GM18526 (cell line): Measurements from ENCODE around the gene PAFAH2.

Experiments used
- POLR2A ChIP-seq: IDR thresholded peaks from 3 replicates; pipeline ENCODE4 v1.6.1; 2011; ENCODE audit not compliant: insufficient read length; ENCODE audit errors: extremely low read depth

The PAFAH2 gene

DNA sequence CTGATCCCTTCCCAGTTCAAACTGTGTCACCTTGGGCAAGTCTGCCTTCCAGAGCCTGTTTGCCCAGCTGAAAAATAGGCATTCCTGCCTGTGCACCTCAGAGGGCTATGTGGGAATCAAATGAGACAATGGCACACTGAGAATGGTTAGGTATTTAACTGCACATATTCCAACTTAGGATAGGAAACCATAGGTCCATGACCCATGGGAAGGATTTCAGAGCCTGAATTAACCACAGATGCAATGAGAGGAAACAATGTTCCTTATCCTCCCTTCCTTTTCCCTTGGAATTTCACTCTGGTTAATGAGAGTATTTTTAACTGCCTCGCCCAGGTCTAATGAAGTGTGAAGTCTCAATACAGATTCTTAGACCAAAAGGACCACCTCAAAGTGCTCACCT lies 12.7 kb downstream of the PAFAH2 start:
- TF ChIP-seq POLR2A, result no peak

DNA sequence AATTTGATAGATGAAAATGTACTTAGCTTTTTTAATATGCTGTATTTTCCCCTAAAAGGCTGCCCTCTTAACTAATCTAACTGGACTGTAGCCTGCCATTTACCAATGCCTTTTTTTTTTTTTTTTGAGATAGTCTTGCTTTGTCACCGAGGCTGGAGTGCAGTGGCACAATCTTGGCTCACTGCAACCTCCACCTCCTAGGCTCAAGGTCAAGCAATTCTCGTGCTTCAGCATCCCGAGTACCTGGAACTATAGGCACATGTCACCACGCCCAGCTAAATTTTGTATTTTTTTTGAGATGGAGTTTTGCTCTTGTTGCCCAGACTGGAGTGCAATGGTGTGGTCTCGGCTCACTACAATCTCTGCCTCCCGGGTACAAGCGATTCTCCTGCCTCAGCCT lies 18.7 kb downstream of the PAFAH2 start:
- no peak for TF ChIP-seq POLR2A

DNA sequence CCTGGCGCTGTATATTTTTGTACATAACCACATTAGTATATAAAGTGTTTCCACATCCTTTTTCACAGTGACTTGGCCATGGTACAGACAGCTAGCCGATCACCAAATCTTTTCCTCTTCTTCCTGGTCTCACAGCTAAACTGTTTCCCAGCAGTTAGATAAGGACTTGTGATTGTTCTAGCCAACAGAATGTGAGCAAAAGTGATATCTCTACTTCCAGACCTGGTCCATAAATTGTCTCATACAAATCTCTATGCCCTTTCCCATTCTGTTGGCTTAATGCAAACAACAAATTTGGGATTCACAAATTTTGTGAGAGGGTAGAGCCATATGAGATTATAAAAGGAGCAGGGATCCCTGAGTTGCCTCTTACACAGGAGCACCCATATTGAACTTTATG lies 19.5 kb downstream of the PAFAH2 start:
- no peak for TF ChIP-seq POLR2A

DNA sequence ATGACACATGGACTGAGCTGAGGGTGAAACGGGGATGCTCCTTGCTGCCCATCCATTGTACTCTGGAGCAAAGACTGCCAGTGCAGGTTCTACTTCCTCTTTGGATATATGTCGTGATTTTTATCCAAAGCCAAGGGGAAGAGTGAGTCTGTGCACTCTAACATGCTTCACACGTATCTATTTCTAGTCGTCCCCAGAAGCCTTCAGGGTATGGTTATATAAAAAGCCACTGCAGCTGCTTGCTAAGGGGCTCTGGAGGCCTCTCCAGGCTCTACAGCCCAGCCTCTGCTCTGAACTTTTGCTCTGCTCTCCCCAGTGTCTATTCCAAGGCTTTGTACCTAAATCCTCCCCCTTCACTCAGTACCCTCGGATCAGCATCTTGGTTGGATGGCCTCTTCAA lies 20.1 kb downstream of the PAFAH2 start:
- no peak for TF ChIP-seq POLR2A

DNA sequence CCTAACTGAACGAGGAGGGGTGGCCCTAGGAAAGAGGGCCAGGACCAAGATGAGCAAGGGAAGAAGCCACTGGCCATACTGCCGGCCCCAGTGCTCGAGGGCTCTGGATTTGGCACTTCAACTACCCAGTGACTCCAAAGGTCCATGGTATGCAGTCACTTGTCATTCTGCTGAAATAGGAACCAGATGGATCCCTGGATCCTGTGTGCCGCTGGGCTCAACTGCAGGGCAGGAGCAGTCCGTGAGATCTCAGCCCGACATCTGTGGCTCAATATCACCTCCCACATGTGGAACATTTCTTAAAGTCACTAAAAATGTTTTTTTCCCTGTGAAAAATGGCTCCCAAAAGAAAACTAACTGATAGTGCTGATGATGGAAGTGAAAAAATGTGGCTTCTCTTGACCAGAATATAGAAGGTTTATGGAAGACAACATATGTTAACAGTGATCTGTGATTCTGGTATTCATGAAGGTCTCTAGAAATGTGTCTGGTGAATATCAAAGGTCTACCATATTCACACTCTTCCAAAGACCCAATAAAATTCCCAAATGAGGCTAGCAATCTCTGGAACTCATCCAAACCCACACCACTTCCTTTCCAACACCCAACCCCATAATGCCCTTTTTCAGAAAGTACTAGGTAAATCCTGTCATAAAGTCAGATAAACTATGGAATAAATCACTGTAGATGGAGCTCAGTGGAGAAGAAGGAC lies 24.1 kb downstream of the PAFAH2 start:
- TF ChIP-seq POLR2A, result no peak

DNA sequence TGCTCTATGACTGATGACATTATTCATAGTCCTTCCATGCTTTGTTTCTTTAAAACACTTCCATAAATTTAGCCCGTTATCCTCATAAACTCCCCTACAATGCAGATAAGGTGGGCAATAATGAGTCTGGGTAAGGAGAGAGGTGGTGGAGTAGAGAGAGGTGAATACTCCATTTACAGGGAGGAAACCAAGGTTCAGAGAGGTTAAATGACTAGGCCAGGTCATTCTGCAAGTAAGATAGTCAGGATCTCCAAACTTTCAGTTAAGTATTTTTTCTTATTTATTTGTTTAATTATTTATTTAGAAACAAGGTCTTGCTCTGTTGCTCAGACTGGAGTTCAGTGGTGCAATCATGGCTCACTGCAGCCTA lies 26.1 kb downstream of the PAFAH2 start:
- TF ChIP-seq POLR2A, result no peak

DNA sequence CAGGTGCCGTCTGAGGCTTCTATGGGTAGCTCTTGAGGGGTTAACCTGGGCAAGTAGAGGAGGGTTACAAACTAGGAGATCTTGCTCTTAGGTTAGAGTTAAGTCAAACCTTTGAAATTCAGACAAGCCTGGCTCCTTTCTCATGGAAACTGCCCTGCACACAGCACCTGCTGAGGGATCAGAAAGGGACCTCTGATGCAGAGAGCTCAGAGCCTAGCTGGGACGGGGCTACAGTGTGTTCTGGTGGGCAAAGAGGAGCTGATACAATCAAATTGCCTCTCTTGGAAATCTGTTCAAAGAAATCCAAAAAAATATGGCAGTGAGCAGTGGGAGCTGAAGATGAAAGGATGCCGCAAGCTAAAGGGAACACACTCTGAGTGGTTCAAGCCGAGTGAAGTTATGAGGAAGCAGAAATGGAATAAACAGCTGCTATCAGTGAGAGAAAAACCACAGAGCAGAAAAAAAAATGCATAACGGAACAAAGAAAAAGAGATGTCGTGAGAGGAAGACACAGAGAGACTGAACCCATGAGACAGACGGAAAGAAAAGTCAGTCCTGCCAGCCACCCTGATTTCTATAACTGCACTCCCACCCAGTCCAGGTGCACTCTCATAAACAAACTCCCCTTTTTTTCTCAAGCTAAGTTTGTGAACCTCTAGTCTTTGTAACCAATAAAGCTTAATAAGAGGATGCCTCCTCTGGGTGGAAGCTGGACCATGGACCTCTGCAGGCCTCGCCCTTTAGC lies 26.6 kb downstream of the PAFAH2 start:
- no peak for TF ChIP-seq POLR2A

DNA sequence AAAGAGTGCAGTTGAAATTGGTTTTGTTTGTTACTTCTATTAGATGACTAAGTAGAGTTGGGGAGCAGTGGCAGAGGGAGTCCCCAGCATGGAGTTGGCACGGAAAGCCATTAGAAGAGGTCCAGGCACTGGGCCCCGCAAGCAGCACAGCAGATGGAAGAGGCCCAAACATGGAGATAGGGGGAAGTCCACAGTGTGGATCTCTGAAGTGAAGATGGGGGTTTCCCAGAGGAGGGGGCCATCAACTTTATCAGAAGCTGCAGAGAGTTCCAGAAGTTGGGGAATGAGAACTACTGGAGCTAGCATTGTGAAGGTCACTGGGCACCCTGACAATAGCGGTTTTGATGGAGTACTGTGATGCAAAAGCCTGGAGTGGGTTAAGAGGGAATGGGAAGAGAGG lies 30.6 kb downstream of the PAFAH2 start:
- TF ChIP-seq POLR2A, result no peak

DNA sequence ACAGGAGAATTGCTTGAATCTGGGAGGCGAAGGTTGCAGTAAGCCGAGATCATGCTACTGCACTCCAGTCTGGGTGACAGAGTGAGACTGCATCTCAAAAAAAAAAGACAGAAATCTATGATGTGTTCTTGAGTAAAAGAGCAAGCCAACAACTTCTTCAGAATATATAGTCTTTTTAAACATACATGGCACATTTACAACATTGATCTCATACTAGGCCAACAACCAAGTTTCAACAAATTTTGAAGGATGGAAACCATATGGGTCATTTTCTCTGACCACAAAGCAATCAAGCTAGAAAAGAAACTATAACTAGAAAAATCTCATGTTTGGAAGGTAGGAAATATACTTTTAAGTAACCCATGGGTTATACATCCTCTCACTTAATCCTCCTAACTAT lies 38.3 kb downstream of the PAFAH2 start:
- TF ChIP-seq POLR2A, result no peak

DNA sequence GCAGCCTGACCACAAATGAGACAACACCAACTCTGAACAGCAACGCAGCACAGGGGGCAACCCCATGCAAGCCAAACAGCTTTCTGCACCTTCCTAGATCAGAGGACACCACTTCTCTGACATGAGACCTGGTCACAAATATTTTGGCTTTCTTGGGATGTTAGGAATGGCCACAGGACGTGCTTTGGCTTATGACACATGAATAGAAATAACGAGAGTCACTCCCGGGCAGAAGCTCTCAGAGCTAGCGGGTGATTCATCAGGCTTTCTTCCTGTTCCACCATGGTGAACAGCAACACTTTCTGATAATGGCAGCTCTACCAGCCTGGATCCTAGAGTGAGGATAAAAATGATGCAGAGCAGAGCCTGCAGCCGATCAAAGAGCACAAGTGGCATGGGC lies 39.4 kb downstream of the PAFAH2 start:
- no peak for TF ChIP-seq POLR2A

DNA sequence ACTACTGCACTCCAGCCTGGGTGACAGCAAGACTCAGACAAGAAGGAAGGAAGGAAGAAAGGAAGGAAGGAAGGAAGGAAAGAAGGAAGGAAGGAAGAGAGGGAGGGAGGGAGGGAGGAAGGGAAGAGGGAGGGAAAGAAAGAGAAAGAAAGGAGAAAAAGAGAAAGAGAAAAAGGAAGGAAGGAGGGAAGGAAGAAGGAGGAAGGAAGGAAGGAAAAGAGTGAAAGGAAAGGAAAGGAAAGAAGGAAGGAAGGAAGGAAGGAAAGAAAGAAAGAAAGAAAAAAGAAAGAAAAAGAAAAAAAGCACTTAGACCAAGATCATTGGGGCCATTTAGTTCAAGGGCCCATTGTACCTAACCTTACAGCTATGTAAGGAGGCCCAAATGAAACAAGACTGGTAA lies 42.3 kb downstream of the PAFAH2 start:
- no peak for TF ChIP-seq POLR2A

DNA sequence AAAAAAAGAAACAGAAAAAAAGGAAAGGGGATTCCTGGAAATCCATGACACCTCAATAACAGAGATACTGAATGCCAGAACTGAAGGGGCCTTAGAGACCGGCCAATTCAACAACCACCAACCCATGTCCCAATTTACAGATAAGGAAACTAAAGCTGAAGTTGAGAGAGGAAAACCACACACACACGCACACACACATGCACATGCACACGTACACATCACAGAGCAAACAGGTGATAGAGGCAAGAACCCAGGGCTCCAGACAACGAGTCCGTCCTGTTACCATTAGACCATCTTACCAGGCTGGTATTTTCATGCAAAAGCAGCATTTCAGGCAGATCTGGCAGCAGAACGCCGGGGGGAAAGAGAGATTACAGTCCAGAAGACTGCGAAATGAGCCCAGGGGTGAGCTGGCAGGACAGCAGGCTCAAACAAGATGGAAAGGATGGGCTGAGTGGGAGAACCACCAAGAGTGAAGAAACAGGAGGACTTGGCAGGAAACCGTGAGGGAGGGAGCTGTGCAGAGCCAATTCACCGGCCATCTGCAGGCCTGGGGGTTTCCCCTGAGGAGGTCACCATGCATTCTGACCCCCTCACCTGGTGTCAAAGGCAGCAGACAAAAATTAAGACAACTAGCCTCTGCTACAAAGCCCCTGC lies 43.5 kb downstream of the PAFAH2 start:
- no peak for TF ChIP-seq POLR2A

DNA sequence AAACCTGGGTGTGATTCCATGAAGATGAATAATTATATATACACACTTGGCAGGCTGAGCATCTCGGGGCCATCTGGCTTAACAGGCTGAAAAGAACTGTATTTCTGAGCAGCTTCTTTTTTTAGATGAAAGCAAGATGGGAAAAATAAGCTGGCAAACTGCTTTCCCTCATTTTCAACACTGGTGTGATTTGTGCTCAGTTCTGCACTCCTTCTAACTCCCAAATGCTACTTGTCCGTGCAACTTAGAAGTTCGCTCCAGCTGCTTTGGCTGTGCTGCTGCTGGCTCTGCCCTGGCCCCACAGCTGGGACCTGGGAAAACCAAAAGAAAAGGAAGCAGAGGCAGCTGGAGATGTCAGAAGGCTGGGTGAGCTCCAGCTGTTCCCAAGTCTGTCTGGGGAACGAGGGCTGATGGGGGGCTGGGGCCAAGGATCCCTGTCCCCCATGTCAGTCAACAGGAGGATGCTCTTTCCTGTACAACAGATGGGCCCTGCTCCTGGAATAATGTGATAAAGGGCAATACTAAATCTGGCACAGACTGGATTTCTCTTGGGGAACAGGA lies 44.9 kb downstream of the PAFAH2 start:
- no peak for TF ChIP-seq POLR2A

DNA sequence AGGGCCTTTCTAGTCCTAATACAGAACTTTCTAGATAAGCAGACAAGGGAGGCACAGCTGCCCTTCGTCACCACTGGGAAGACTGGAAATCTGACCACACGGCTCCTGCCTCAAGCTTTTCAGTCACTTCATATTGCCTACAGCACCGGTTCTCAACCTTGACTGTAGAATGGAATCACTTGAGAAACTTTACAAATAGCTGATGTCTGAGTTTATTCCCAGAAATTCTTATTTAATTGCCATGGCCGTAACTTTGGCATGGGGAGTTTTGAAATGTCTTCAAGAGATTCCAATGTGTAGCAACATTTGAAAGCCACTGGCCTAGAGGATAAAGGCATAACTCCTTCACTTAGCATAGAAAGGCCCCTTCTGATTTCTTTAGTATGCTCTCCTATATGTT lies 49.2 kb downstream of the PAFAH2 start:
- TF ChIP-seq POLR2A, result no peak

DNA sequence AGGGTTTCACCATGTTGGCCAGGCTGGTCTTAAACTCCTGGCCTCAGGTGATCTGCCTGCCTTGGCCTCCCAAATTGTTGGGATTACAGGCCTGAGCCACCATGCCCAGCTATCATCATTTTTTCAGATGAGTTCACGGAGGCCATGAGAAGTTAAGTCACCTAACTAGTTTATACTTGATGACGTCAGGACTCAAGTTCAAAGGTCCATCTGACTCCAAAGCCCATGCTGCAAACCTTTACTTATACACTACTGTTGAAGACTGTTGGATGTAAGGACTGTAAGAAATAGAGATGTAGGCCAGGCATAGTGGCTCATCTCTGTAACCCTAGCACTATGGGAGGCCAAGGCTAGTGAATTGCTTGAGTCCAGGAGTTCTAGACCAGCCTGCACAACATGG lies 50.8 kb downstream of the PAFAH2 start:
- TF ChIP-seq POLR2A, result no peak

DNA sequence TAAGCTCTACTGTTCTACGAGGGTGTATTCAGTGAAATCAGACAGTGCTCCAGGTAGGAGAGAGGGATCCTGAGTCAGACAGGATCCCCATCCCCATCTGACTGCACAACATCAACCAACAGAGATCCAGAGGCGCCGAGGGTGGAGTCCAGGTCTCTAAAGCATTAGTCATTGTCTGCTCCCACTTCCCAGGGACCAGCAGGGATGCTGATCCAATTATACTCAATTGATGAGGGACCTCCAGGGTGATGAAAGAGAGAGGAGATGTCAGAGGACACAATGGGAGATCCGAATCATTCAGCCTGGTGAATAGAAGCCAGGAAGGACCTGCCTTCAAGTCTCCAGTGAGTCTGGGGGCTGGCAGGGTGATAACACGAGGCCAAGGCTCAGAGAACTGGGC lies 52.1 kb downstream of the PAFAH2 start:
- TF ChIP-seq POLR2A, result no peak
